KMS-11 (cell line): Measurements from ENCODE around the gene BAX.

ENCODE experiments used
- H2AFZ ChIP-seq: fragments of 200-600 bp; sonication (generic); 2 replicates; pipeline ENCODE4 v1.6.1; 2016; ENCODE audit warnings: antibody characterized with exemption, mixed run types, low read depth
- H3K27ac ChIP-seq: fragments of 200-600 bp; sonication (generic); 2 replicates; pipeline ENCODE4 v1.6.1; 2016; ENCODE audit warnings: mild to moderate bottlenecking, mixed run types
- H3K27me3 ChIP-seq: fragments of 200-600 bp; sonication (generic); 2 replicates; pipeline ENCODE4 v1.6.1; 2017; ENCODE audit warnings: mild to moderate bottlenecking, low read depth, mixed run types, moderate library complexity; ENCODE audit not compliant: insufficient read depth
- H3K36me3 ChIP-seq: fragments of 200-600 bp; sonication (generic); 2 replicates; pipeline ENCODE4 v1.6.1; 2017; ENCODE audit warnings: mild to moderate bottlenecking, mixed run types; ENCODE audit not compliant: insufficient read depth
- H3K4me1 ChIP-seq: fragments of 200-600 bp; sonication (generic); 2 replicates; pipeline ENCODE4 v1.6.1; 2016; ENCODE audit warnings: mild to moderate bottlenecking, low read depth, mixed run types; ENCODE audit not compliant: poor library complexity, severe bottlenecking
- H3K4me2 ChIP-seq: fragments of 200-600 bp; sonication (generic); 2 replicates; pipeline ENCODE4 v1.7.0; 2016; ENCODE audit warnings: mild to moderate bottlenecking, mixed run types
- H3K4me3 ChIP-seq: fragments of 200-600 bp; sonication (generic); IDR thresholded peaks from 2 replicates; pipeline ENCODE4 v1.6.1; 2017; ENCODE audit warnings: low read depth, low read length, mixed read lengths; ENCODE audit not compliant: insufficient read depth
- H3K79me2 ChIP-seq: fragments of 200-600 bp; sonication (generic); 2 replicates; pipeline ENCODE4 v1.6.1; 2016; ENCODE audit warnings: low read depth, mixed run types; ENCODE audit not compliant: insufficient read depth
- H3K9ac ChIP-seq: fragments of 200-600 bp; sonication (generic); 2 replicates; pipeline ENCODE4 v1.6.1; 2016; ENCODE audit warnings: mild to moderate bottlenecking, mixed run types
- H4K20me1 ChIP-seq: fragments of 200-600 bp; sonication (generic); 2 replicates; pipeline ENCODE4 v1.6.1; 2016; ENCODE audit warnings: mild to moderate bottlenecking, mixed run types; ENCODE audit not compliant: insufficient read depth
- TF ChIP-seq, protein P1 (sequence below): fragments of 200-600 bp; sonication (generic); conservative IDR thresholded peaks from 2 replicates; pipeline ENCODE4 v1.6.1; 2017; ENCODE audit warnings: low read depth, mild to moderate bottlenecking, antibody characterized with exemption, low read length, moderate library complexity, mixed read lengths

Gene BAX

GRCh38 chr19:48938256-48938655, 16.4 kb upstream of the BAX start:
- TF ChIP-seq, protein P1, sequence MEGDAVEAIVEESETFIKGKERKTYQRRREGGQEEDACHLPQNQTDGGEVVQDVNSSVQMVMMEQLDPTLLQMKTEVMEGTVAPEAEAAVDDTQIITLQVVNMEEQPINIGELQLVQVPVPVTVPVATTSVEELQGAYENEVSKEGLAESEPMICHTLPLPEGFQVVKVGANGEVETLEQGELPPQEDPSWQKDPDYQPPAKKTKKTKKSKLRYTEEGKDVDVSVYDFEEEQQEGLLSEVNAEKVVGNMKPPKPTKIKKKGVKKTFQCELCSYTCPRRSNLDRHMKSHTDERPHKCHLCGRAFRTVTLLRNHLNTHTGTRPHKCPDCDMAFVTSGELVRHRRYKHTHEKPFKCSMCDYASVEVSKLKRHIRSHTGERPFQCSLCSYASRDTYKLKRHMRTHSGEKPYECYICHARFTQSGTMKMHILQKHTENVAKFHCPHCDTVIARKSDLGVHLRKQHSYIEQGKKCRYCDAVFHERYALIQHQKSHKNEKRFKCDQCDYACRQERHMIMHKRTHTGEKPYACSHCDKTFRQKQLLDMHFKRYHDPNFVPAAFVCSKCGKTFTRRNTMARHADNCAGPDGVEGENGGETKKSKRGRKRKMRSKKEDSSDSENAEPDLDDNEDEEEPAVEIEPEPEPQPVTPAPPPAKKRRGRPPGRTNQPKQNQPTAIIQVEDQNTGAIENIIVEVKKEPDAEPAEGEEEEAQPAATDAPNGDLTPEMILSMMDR, result no peak
- H3K9ac ChIP-seq, result no peak overlapping the region
- no peaks in the 10 kb centered on the region for H4K20me1 ChIP-seq
- no peak overlapping the region for H3K4me2 ChIP-seq
- H3K27ac ChIP-seq, result no peak overlapping the region
- no peak overlapping the region for H2AFZ ChIP-seq
- H3K27me3 ChIP-seq, result peaks cover 22% of the 10 kb centered on the region
- H3K4me1 ChIP-seq, result peaks cover 5% of the 10 kb centered on the region
- H3K36me3 ChIP-seq, result no peaks in the 10 kb centered on the region
- H3K4me3 ChIP-seq, result no peak overlapping the region
- no peaks in the 10 kb centered on the region for H3K79me2 ChIP-seq

GRCh38 chr19:48940902-48941301, 13.8 kb upstream of the BAX start:
- Histone ChIP-seq H3K4me1 (no peaks in the 10 kb centered on the region), H3K4me2 (no peak overlapping the region), H3K27ac (no peak overlapping the region), H4K20me1 (no peaks in the 10 kb centered on the region), H3K79me2 (no peaks in the 10 kb centered on the region), H2AFZ (no peak overlapping the region), H3K27me3 (peaks cover 4% of the 10 kb centered on the region), H3K4me3 (no peak overlapping the region), H3K9ac (no peak overlapping the region), H3K36me3 (no peaks in the 10 kb centered on the region)
- TF ChIP-seq, protein P1, result no peak

DNA sequence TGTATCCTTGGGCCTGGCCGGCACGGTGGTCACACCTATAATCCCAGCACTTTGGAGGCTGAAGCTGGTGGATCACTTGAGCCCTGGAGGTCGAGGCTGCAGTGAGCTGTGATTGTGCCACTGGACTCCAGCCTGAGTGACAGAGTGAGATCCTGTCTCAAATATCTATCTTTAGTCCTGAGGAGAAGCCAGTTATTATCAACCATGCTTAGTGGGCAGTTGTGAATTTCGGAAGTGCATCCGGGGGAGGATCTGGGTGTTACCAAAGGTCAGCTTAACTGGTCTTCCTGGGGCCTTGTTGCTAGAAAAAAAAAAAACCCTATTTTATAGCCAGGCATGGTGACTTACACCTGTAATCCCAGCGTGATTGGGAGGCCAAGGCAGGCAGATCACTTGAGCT, 11.6 kb upstream of the BAX start:
- H3K79me2 ChIP-seq, result no peaks in the 10 kb centered on the region
- no peaks in the 10 kb centered on the region for H3K4me1 ChIP-seq
- TF ChIP-seq, protein P1, result no peak
- no peaks in the 10 kb centered on the region for H3K36me3 ChIP-seq
- H3K9ac ChIP-seq, result no peak overlapping the region
- no peaks in the 10 kb centered on the region for H4K20me1 ChIP-seq
- no peak overlapping the region for H3K4me3 ChIP-seq
- no peak overlapping the region for H2AFZ ChIP-seq
- H3K27ac ChIP-seq, result no peak overlapping the region
- peaks cover under 1% of the 10 kb centered on the region; the same call in 1 of the 2 replicates for H3K27me3 ChIP-seq
- no peak overlapping the region for H3K4me2 ChIP-seq

- no peak overlapping the region for H3K27ac ChIP-seq
- H3K36me3 ChIP-seq, result no peaks in the 10 kb centered on the region
- TF ChIP-seq, protein P1, result no peak
- no peak overlapping the region for H3K9ac ChIP-seq
- H3K4me3 ChIP-seq, result no peak overlapping the region
- H2AFZ ChIP-seq, result no peak overlapping the region
- no peak overlapping the region for H3K4me2 ChIP-seq
- no peaks in the 10 kb centered on the region for H3K4me1 ChIP-seq
- no peaks in the 10 kb centered on the region for H3K79me2 ChIP-seq
- no peaks in the 10 kb centered on the region for H3K27me3 ChIP-seq
- H4K20me1 ChIP-seq, result no peaks in the 10 kb centered on the region
Observed at GRCh38 chr19:48945415-48945814, 9.3 kb upstream of the BAX start.
